SK-N-SH (cell line): ENCODE results near the gene FLYWCH2.

ENCODE experiments used
- ELF1 ChIP-seq: IDR thresholded peaks from 2 replicates; pipeline ENCODE4 v1.4.0; 2012
- EP300 ChIP-seq, 2 experiments: IDR thresholded peaks; 2 replicates each; pipeline versions ENCODE4 v1.4.0 to v1.6.1; 2012; ENCODE audit warnings: borderline replicate concordance in 1 of 2, low read depth in 1 of 2, low read length in 1 of 2
- EZH2phosphoT487 ChIP-seq: fragments of 200-600 bp; sonication (generic); IDR thresholded peaks from 2 replicates; pipeline ENCODE4 v1.6.1; 2017; ENCODE audit warnings: low read depth, mixed run types, mild to moderate bottlenecking, antibody characterized with exemption, moderate library complexity, borderline replicate concordance
- GABPA ChIP-seq: IDR thresholded peaks from 2 replicates; pipeline ENCODE4 v1.4.0; 2012; ENCODE audit warnings: low read depth, mild to moderate bottlenecking
- POLR2AphosphoS5 ChIP-seq: IDR thresholded peaks from 2 replicates; pipeline ENCODE4 v1.6.1; 2012; ENCODE audit warnings: low read depth, low read length
- TF ChIP-seq, protein P1 (sequence below): fragments of 200-600 bp; sonication (generic); IDR thresholded peaks from 2 replicates; pipeline ENCODE4 v1.6.1; 2017; ENCODE audit warnings: antibody characterized with exemption, mild to moderate bottlenecking, moderate library complexity
- TF ChIP-seq, protein P2 (sequence below): IDR thresholded peaks from 2 replicates; pipeline ENCODE4; 2012
- TF ChIP-seq, protein P3 (sequence below): IDR thresholded peaks from 2 replicates; pipeline ENCODE4 v1.4.0; 2012; ENCODE audit warnings: low read depth
- TF ChIP-seq, protein P4 (sequence below): IDR thresholded peaks from 2 replicates; pipeline ENCODE4 v1.6.1; 2012; ENCODE audit warnings: mild to moderate bottlenecking, low read depth, low read length, moderate library complexity

DNA sequence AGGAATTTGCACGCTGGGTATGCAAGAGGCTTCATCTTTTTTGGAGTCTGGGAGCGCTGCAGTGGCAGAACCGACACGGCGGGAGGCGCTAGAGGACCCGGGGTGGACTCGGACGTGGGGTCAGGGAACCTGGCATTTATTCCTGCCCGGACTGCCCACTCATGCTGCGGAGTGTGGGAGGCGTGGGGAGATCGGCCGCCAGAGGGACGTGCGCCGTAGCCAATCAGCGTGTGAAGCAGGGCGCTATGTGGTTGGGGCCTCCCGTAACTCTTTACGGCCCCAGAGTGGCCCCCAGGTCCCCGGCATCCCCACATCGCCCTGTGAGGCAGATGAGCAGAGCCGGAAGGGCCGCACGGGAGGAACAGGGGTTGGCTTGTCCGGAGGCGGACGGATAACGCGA is 11.2 kb downstream of the FLYWCH2 start:
- TF ChIP-seq, protein P1, sequence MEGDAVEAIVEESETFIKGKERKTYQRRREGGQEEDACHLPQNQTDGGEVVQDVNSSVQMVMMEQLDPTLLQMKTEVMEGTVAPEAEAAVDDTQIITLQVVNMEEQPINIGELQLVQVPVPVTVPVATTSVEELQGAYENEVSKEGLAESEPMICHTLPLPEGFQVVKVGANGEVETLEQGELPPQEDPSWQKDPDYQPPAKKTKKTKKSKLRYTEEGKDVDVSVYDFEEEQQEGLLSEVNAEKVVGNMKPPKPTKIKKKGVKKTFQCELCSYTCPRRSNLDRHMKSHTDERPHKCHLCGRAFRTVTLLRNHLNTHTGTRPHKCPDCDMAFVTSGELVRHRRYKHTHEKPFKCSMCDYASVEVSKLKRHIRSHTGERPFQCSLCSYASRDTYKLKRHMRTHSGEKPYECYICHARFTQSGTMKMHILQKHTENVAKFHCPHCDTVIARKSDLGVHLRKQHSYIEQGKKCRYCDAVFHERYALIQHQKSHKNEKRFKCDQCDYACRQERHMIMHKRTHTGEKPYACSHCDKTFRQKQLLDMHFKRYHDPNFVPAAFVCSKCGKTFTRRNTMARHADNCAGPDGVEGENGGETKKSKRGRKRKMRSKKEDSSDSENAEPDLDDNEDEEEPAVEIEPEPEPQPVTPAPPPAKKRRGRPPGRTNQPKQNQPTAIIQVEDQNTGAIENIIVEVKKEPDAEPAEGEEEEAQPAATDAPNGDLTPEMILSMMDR: peak; percentile 7; the same call in 1 of the 2 replicates
- TF ChIP-seq, protein P2, sequence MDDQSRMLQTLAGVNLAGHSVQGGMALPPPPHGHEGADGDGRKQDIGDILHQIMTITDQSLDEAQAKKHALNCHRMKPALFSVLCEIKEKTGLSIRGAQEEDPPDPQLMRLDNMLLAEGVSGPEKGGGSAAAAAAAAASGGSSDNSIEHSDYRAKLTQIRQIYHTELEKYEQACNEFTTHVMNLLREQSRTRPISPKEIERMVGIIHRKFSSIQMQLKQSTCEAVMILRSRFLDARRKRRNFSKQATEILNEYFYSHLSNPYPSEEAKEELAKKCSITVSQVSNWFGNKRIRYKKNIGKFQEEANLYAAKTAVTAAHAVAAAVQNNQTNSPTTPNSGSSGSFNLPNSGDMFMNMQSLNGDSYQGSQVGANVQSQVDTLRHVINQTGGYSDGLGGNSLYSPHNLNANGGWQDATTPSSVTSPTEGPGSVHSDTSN: no peak
- TF ChIP-seq ELF1 (no peak), GABPA (no peak), EZH2phosphoT487 (no peak), POLR2AphosphoS5 (no peak), EP300 (IDR thresholded peaks at IDR 0.05; ENCODE audit: borderline replicate concordance in 1 of 2, low read depth in 1 of 2, low read length in 1 of 2) (no peak)
- TF ChIP-seq, protein P3, sequence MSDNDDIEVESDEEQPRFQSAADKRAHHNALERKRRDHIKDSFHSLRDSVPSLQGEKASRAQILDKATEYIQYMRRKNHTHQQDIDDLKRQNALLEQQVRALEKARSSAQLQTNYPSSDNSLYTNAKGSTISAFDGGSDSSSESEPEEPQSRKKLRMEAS: no peak
- TF ChIP-seq, protein P4, sequence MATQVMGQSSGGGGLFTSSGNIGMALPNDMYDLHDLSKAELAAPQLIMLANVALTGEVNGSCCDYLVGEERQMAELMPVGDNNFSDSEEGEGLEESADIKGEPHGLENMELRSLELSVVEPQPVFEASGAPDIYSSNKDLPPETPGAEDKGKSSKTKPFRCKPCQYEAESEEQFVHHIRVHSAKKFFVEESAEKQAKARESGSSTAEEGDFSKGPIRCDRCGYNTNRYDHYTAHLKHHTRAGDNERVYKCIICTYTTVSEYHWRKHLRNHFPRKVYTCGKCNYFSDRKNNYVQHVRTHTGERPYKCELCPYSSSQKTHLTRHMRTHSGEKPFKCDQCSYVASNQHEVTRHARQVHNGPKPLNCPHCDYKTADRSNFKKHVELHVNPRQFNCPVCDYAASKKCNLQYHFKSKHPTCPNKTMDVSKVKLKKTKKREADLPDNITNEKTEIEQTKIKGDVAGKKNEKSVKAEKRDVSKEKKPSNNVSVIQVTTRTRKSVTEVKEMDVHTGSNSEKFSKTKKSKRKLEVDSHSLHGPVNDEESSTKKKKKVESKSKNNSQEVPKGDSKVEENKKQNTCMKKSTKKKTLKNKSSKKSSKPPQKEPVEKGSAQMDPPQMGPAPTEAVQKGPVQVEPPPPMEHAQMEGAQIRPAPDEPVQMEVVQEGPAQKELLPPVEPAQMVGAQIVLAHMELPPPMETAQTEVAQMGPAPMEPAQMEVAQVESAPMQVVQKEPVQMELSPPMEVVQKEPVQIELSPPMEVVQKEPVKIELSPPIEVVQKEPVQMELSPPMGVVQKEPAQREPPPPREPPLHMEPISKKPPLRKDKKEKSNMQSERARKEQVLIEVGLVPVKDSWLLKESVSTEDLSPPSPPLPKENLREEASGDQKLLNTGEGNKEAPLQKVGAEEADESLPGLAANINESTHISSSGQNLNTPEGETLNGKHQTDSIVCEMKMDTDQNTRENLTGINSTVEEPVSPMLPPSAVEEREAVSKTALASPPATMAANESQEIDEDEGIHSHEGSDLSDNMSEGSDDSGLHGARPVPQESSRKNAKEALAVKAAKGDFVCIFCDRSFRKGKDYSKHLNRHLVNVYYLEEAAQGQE: no peak
